GM08714 (cell line): ENCODE measurements around the gene GPATCH11.

ENCODE experiments used
- H3K4me3 ChIP-seq: fragments of 200-500 bp; sonication (Bioruptor generic); 2 replicates; pipeline ENCODE4 v1.5.1; 2014; ENCODE audit warnings: mild to moderate bottlenecking, low read length, inconsistent platforms
- ZNF274 ChIP-seq: IDR thresholded peaks from 2 replicates; pipeline ENCODE4 v1.6.1; 2012; ENCODE audit warnings: mild to moderate bottlenecking, low read depth, low read length

The GPATCH11 gene

GRCh38 chr2:37142546-37142945 lies 58.2 kb downstream of the GPATCH11 start:
- TF ChIP-seq ZNF274: no peak
- H3K4me3 ChIP-seq: no peak overlapping the region

- TF ChIP-seq ZNF274: no peak
- H3K4me3 ChIP-seq: no peak overlapping the region
Observed at GRCh38 chr2:37143974-37144373, 59.7 kb downstream of the GPATCH11 start.

DNA sequence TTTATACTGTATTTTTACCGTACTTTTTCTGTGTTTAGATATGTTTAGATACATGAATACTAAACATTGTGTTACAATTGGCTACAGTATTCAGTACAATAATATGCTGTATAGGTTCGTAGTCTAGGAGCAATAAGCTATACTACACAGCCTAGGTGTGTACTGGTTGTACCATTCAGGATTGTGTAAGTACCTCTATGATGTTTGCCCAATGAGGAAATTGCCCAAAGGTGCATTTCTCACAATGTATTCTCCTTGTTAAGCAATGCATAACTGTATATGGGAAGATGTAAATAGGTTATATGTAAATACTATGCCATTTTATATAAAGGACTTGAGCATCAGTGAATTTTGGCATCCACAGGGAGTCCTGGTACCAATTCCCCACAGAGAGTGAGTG lies 61.7 kb downstream of the GPATCH11 start:
- TF ChIP-seq ZNF274: no peak
- no peak overlapping the region for H3K4me3 ChIP-seq

- H3K4me3 ChIP-seq: no peak overlapping the region
- TF ChIP-seq ZNF274: no peak
Observed at GRCh38 chr2:37148325-37148724, 64.0 kb downstream of the GPATCH11 start.
